GM18505 (cell line): ENCODE data around the gene IGSF1.
"Not testable (repeated sequence)": the region's sequence is repeated elsewhere in the genome, so short reads cannot be mapped to it uniquely, and the experiment has no call there.

ENCODE experiments used
- ATAC-seq: cut with Tn5 transposase; IDR thresholded peaks from one replicate; pipeline ENCODE4 v1.9.1; 2021; ENCODE audit not compliant: unreplicated experiment
- POLR2A ChIP-seq: IDR thresholded peaks from 4 replicates; pipeline ENCODE4 v1.6.1; 2011; ENCODE audit warnings: borderline replicate concordance; ENCODE audit not compliant: insufficient read depth, insufficient read length; ENCODE audit errors: extremely low read depth

The IGSF1 gene

DNA sequence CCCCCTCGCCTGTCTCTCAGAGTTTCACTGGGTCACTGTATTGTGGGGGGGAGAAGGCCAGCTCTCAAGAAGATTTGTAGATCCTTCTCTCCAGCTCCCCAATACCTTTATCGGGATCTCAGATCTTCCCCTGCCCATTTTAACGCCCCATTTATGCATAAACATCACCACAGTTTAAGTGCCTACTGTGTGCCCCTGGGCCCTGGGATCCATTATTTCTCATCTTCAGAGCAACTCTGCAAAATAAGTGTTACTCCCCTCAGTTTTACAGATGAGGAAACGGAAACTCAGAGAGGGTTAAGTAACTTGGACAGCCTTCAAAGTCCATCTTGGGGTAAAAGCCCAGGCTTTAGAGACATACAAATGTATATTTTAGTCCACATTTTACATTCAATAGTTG is 421 bp upstream of the IGSF1 start:
- no peak for ATAC-seq
- TF ChIP-seq POLR2A, result no peak

DNA sequence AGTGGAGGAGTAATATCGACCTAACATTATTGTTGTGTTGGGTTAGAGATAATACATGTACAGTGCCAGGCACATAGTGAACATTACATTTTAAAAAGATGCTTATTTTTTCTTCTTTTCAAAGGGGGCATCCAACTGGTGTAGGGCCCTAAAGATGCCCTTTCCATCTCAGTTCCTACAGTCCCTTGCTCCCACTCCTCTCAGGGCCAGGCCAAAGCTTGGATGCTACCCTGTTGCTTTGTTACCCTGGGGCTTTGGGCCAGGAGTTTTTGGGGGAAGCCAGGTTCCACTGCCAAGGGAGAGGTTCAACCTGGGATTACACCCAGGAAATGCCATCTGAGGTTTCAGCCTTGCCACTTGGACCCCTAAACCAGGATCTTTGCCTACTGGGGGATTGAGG is 918 bp downstream of the IGSF1 start:
- ATAC-seq, result no peak
- TF ChIP-seq POLR2A, result no peak

- TF ChIP-seq POLR2A, result no peak
- ATAC-seq, result no peak
Observed at GRCh38 chrX:131287560-131288179, 1.4 kb downstream of the IGSF1 start.

GRCh38 chrX:131279617-131280016 is 9.5 kb downstream of the IGSF1 start:
- no peak for ATAC-seq
- TF ChIP-seq POLR2A, result no peak

GRCh38 chrX:131279197-131279596 is 9.9 kb downstream of the IGSF1 start:
- ATAC-seq, result no peak
- TF ChIP-seq POLR2A, result no peak

- no peak for TF ChIP-seq POLR2A
- no peak for ATAC-seq
Observed at GRCh38 chrX:131277543-131278136, 11.5 kb downstream of the IGSF1 start.

- no peak for ATAC-seq
- no peak for TF ChIP-seq POLR2A
Observed at GRCh38 chrX:131273011-131273410, 16.1 kb downstream of the IGSF1 start.

DNA sequence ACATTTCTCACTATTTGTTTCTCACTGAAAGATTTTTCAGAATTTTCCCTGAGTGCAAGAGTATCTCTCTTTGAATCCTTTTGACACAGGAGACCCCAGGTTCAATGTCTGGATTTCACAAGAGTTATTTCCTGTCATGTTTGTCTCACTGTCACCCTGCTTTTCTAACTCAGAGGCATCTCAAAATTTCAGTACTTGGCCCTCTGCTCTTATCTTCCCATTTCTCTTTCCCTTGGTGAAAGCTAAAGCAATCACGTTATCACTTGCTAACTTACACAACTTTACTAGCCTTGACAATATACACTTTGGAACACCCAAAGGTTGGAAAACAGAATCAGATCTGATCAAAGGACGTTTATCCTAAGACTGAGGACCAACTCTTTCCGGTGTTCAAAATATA is 17.3 kb downstream of the IGSF1 start:
- TF ChIP-seq POLR2A, result no peak
- no peak for ATAC-seq

DNA sequence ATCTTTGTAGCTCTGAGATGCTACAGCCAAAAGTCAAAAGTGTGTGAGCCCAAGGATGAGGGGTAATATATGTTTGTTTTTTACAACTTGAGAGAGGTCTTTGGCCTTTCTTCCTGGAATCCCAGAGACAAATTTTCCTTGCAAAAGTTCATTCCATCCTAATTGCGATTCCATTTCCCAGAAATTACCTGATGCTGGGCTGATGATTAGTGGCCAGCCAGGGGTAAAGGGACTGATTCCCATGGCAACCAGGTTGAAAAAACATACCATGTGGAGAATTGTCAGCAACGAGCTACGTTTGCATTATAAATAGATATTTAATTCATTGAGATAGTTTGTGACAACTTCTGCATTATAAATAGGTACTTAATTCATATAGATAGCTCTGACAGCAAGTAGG is 17.8 kb downstream of the IGSF1 start:
- no peak for ATAC-seq
- TF ChIP-seq POLR2A, result no peak

- ATAC-seq, result no peak
Observed at GRCh38 chrX:131270080-131270479, 19.0 kb downstream of the IGSF1 start.

DNA sequence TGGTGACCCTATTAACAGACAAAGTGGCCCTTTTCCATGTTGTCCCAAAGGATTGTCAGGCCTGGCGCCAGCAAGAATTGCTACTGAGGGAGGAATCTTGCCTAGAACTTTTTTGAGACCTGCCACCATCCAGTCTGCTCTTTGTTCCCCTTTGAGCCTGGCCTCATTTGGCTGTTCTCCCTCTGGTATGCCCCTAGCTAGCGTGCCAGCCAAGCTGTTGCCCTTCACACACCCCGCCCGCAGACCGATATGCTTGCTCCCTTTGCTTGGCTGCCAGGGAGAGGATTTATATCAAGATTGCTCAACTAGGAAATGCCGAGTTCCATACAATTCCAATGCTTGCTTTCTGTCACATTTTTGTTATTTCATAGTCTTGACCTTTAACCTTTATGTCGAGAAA is 24.4 kb downstream of the IGSF1 start:
- no peak for ATAC-seq
- no peak for TF ChIP-seq POLR2A

More at GRCh38 chrX:131270080-131270479, 19.0 kb downstream of the IGSF1 start:
- no peak for TF ChIP-seq POLR2A

GRCh38 chrX:131264053-131264452 is 25.1 kb downstream of the IGSF1 start:
- TF ChIP-seq POLR2A, result no peak
- no peak for ATAC-seq

DNA sequence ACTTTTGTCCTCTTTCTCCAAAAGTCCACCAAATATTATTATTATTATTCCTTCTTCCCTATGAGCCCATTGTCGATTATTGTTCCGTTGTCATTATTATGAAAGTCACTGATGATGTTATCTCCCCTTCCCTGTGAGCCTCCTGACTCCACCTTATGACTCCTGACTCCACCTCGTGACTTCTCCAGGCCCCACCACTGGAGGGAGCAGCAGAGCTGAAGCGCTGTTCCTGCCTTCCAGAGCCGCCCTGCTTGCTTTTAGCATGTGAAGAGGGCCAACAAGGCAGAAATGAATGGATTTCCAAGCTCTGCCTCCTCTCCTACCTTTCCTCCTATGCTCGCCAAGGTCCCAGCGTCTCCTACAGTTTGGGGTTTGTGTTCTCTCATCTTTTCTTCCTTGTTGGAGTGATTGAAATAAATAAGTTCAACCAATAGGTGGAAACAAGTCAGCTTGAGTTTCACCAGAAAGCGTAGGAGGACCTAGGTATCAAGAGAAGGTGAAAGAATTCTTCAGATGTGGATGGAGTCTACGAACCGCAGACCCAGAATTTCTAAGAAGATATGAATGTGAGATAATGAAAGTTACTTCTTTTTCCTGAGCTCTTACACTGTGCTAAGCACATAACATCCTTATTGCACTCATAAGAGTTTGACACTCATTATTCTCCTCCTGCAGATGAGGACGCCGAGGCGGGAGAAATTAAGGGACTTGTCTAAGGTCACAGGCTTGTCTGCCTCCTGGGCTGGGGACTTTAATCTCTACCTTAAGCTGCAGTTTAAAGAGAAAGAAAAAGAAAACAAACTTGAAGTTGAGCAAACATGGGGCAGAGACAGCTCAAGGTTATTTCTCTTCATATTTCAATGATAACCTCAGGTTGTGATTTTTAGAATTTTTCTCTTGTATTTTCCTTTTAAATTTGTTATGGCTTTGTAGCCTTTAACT is 26.1 kb downstream of the IGSF1 start:
- ATAC-seq, result no peak
- no peak for TF ChIP-seq POLR2A

DNA sequence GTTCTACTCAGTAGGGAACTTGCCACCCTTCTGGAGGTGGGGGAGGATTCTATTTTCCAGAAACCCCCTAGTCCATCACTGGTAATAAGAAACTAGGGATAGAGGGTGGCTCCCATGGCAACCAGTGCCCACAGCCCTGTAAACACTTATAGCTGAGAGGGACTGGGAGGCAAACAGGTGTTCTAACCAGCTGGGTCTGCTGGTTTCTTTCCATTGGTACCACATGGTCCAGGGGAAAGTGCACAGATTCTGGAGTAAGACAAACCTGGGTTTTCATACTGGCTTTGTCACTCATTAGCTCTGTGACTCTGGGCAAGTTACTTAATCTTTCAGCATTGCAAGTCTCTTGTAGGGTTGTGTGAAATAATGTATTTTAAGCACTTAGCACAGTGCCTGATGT is 26.9 kb downstream of the IGSF1 start:
- TF ChIP-seq POLR2A, result no peak
- no peak for ATAC-seq

- no peak for TF ChIP-seq POLR2A
- ATAC-seq, result no peak
Observed at GRCh38 chrX:131257367-131257766, 31.7 kb downstream of the IGSF1 start.

GRCh38 chrX:131250984-131251738 is 37.9 kb downstream of the IGSF1 start:
- not testable (repeated sequence) for ATAC-seq
